Endothelial cell of umbilical vein (primary cell): Measurements from ENCODE around the gene COPZ2. TPM values are rescaled to one million over a fixed set of nuclear protein-coding genes. Genes with fewer than 3 reads are reported as not detected.

ENCODE experiments used
- BruUV-seq: library from RNA; stranded (reverse); fragments of 400-500 nt; replicated peaks from 2 replicates; lab custom pipeline; 2021; lab: Mats Ljungman, UMichigan
- CTCF ChIA-PET: fragments of 300-600, 350-600 bp; sonication (Branson Sonifier 250); formaldehyde crosslinking; loops from one replicate; lab custom pipeline; 2021; ENCODE audit warnings: antibody characterized with exemption, inconsistent platforms; lab: Charles Lee
- POLR2A ChIA-PET: fragments of 300-600, 350-600 bp; sonication (Branson Sonifier 250); formaldehyde crosslinking; loops from one replicate; lab custom pipeline; 2021; ENCODE audit warnings: antibody characterized with exemption, inconsistent platforms; lab: Charles Lee
- DNase-seq: peaks from one replicate; pipeline ENCODE4 v3.0.0-alpha.2; 2011; ENCODE audit warnings: low read depth, low spot score
- FAIRE-seq: peaks from 2 replicates; lab custom pipeline; 2011; peaks lifted over from hg19 to GRCh38; lab: Jason Lieb, UNC
- H2AFZ ChIP-seq: 2 replicates; pipeline ENCODE4 v1.6.0; 2012; ENCODE audit warnings: low read depth, low read length, control low read depth, inconsistent platforms
- H3K27ac ChIP-seq: 2 replicates; pipeline ENCODE4 v1.5.1; 2011; ENCODE audit warnings: low read depth, mild to moderate bottlenecking, control low read depth, low read length, moderate library complexity; ENCODE audit not compliant: insufficient read depth
- H3K27me3 ChIP-seq, 2 experiments: 2 replicates each; pipeline versions ENCODE4 v1.6.0 to v1.6.1; 2011; ENCODE audit warnings: low read length in 2 of 2, mixed read lengths in 1 of 2; ENCODE audit not compliant: control insufficient read depth in 2 of 2, insufficient read depth in 2 of 2
- H3K36me3 ChIP-seq, 2 experiments: 2 replicates in 1 of 2; 3 replicates in 1 of 2; pipeline ENCODE4 v1.5.1; 2011; ENCODE audit warnings: low read length in 2 of 2, mild to moderate bottlenecking in 1 of 2, moderate library complexity in 1 of 2; ENCODE audit not compliant: control insufficient read depth in 2 of 2, insufficient read depth in 2 of 2; ENCODE audit errors: extremely low read depth in 1 of 2
- H3K4me1 ChIP-seq: 3 replicates; pipeline ENCODE4 v1.5.1; 2011; ENCODE audit warnings: mild to moderate bottlenecking, low read length; ENCODE audit not compliant: control insufficient read depth, insufficient read depth; ENCODE audit errors: extremely low read depth
- H3K4me2 ChIP-seq: 2 replicates; pipeline ENCODE4 v1.6.1; 2011; ENCODE audit warnings: low read length, control low read depth, mixed read lengths; ENCODE audit not compliant: insufficient read depth
- H3K4me3 ChIP-seq, 3 experiments: fragments of 200-600 bp in 1 of 3; sonication (generic), shearing (Covaris generic) in 1 of 3; replicated peaks in 1 of 3; 2 replicates each; pipeline ENCODE4 v1.5.1; 2011 to 2016; ENCODE audit warnings: control low read depth in 3 of 3, low read length in 3 of 3, mild to moderate bottlenecking in 2 of 3, inconsistent platforms in 1 of 3, low read depth in 1 of 3, moderate library complexity in 1 of 3; ENCODE audit not compliant: insufficient read depth in 1 of 3
- H3K79me2 ChIP-seq: 2 replicates; pipeline ENCODE4 v1.6.0; 2012; ENCODE audit warnings: low read length, inconsistent platforms; ENCODE audit not compliant: control insufficient read depth, insufficient read depth
- H3K9ac ChIP-seq: replicated peaks from 2 replicates; pipeline ENCODE3; 2011; ENCODE audit warnings: low read length, control low read depth; ENCODE audit not compliant: insufficient read depth; ENCODE audit errors: extremely low read depth
- H3K9me1 ChIP-seq: replicated peaks from 3 replicates; pipeline ENCODE4 v1.6.0; 2011; ENCODE audit warnings: mild to moderate bottlenecking, low read length; ENCODE audit not compliant: control insufficient read depth, insufficient read depth; ENCODE audit errors: extremely low read depth
- H3K9me3 ChIP-seq: replicated peaks from 2 replicates; pipeline ENCODE4 v1.5.1; 2012; ENCODE audit warnings: low read length, inconsistent platforms; ENCODE audit not compliant: control insufficient read depth, insufficient read depth
- H4K20me1 ChIP-seq: replicated peaks from 2 replicates; pipeline ENCODE3; 2011; ENCODE audit warnings: mild to moderate bottlenecking, low read length; ENCODE audit not compliant: control insufficient read depth, insufficient read depth; ENCODE audit errors: extremely low read depth
- EZH2 ChIP-seq: IDR thresholded peaks from 2 replicates; pipeline ENCODE4 v1.6.1; 2012; ENCODE audit warnings: borderline replicate concordance, low read depth, mild to moderate bottlenecking, moderate library complexity, low read length, inconsistent platforms; ENCODE audit not compliant: severe bottlenecking
- FOS ChIP-seq: IDR thresholded peaks from 2 replicates; pipeline ENCODE4 v1.6.1; 2011; ENCODE audit warnings: mild to moderate bottlenecking, low read length, moderate library complexity, borderline replicate concordance; ENCODE audit not compliant: insufficient read depth
- GATA2 ChIP-seq: IDR thresholded peaks from 2 replicates; pipeline ENCODE4 v1.7.0; 2011; ENCODE audit warnings: low read depth, mild to moderate bottlenecking, moderate library complexity, mixed read lengths, low read length; ENCODE audit not compliant: insufficient read length, insufficient read depth
- MYC ChIP-seq: IDR thresholded peaks from one replicate; pipeline ENCODE4 v1.6.1; 2011; ENCODE audit warnings: mild to moderate bottlenecking, low read depth, low read length
- POLR2A ChIP-seq: IDR thresholded peaks from 2 replicates; pipeline ENCODE4 v1.6.1; 2012; ENCODE audit warnings: low read depth, mild to moderate bottlenecking, control low read depth, low read length
- POLR2AphosphoS5 ChIP-seq: IDR thresholded peaks from 2 replicates; pipeline ENCODE4 v1.6.1; 2012; ENCODE audit warnings: low read depth, mild to moderate bottlenecking, control low read depth, low read length, moderate library complexity; ENCODE audit not compliant: insufficient read depth
- dilution Hi-C: fragments of 300-500 bp; cut with MboI; formaldehyde crosslinking; loops from one replicate; pipeline ENCODE4 v1.15.0; 2019; ENCODE audit warnings: low sequenced_read_pairs; ENCODE audit not compliant: extremely low pct_ligation_motif_present
- intact Hi-C: fragments of 100-400 bp; cut with micrococcal nuclease; formaldehyde crosslinking; loops from one replicate; pipeline ENCODE4 v1.10.0; 2022
- polyA plus RNA-seq, 4 experiments: library from polyadenylated mRNA; depleted of rRNA in 3 of 4; stranded (reverse) in 3 of 4; unstranded in 1 of 4; fragments of >200 nt; gene quantifications; 2 replicates each; pipeline versions ENCODE4 v1.2.1 to v1.2.3, GENCODE V29; 2011 to 2012; ENCODE audit warnings: missing spikeins in 1 of 4
- total RNA-seq: library from RNA; stranded (reverse); gene quantifications from 2 replicates; pipeline ENCODE4 v1.2.3, GENCODE V29; 2021
- TF ChIP-seq, protein P1 (sequence below), 2 donors: IDR thresholded peaks; 1 replicate in 1 of 2; 2 replicates in 1 of 2; pipeline ENCODE4 v1.5.1; 2011; ENCODE audit warnings: low read length in 2 of 2, mild to moderate bottlenecking in 2 of 2, moderate library complexity in 2 of 2, control low read depth in 1 of 2, inconsistent platforms in 1 of 2, low read depth in 1 of 2; ENCODE audit not compliant: insufficient read depth in 1 of 2; ENCODE audit errors: extremely low read depth in 1 of 2
- TF ChIP-seq, protein P2 (sequence below): IDR thresholded peaks from 2 replicates; pipeline ENCODE4 v1.6.1; 2011; ENCODE audit not compliant: insufficient read depth, insufficient read length

COPZ2 gene
- total and polyA plus RNA-seq, 2 donors (not counting 3 experiments of a cell fraction or from before 2014, with no cell fraction given) = 16.3 to 28.1 TPM

DNA sequence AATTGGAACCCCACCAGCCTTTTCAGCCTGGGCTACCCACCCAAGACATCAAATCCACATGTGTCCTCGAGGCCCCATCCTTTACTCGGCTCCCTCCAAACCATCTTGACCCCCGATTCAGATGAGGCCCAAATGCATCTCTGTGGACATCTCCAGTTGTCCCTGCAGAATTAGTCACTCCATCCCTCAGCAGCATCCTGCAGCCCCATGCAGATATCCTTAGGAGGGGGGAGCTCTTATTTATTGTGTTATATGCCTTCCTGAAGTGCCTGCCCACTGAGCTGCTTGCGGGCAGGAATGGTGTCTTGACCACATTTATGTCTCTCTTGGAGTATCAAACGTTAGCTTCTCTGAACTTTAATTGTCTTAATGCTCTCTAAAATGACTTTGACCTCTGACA is 51.1 kb downstream of the COPZ2 start:
- Histone ChIP-seq H3K79me2 (no peaks in the 10 kb centered on the region), H3K9me1 (no peaks in the 10 kb centered on the region), H3K9ac (no peak overlapping the region), H3K36me3 (peaks cover 0 to 3% of the 10 kb centered on the region in 2 experiments), H4K20me1 (no peaks in the 10 kb centered on the region), H3K27me3 (no peaks in the 10 kb centered on the region), H3K4me3 (no peak overlapping the region), H3K4me1 (peaks cover 6% of the 10 kb centered on the region), H3K9me3 (no peaks in the 10 kb centered on the region), H3K4me2 (no peak overlapping the region), H2AFZ (no peak overlapping the region), H3K27ac (no peak overlapping the region)
- ChIA-PET POLR2A (no interaction called here), CTCF (interaction anchor here (0.6 to 1.9 kb wide), 6 partner anchors 8 to 40 kb away, joined by 3 to 10 read pairs (median 7); partner anchors contain the start of gene CDK5RAP3)
- DNase-seq (no peak), FAIRE-seq (no peak)
- intact Hi-C loops = no loop called here
- dilution Hi-C loops = no loop called here
- BruUV-seq = no TSS peak
- no peak for TF ChIP-seq FOS
- TF ChIP-seq, protein P1, sequence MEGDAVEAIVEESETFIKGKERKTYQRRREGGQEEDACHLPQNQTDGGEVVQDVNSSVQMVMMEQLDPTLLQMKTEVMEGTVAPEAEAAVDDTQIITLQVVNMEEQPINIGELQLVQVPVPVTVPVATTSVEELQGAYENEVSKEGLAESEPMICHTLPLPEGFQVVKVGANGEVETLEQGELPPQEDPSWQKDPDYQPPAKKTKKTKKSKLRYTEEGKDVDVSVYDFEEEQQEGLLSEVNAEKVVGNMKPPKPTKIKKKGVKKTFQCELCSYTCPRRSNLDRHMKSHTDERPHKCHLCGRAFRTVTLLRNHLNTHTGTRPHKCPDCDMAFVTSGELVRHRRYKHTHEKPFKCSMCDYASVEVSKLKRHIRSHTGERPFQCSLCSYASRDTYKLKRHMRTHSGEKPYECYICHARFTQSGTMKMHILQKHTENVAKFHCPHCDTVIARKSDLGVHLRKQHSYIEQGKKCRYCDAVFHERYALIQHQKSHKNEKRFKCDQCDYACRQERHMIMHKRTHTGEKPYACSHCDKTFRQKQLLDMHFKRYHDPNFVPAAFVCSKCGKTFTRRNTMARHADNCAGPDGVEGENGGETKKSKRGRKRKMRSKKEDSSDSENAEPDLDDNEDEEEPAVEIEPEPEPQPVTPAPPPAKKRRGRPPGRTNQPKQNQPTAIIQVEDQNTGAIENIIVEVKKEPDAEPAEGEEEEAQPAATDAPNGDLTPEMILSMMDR (IDR thresholded peaks at IDR 0.05; ENCODE audit: extremely low read depth in 1 of 2, insufficient read depth in 1 of 2, low read depth in 1 of 2, low read length in 2 of 2) = no peak

DNA sequence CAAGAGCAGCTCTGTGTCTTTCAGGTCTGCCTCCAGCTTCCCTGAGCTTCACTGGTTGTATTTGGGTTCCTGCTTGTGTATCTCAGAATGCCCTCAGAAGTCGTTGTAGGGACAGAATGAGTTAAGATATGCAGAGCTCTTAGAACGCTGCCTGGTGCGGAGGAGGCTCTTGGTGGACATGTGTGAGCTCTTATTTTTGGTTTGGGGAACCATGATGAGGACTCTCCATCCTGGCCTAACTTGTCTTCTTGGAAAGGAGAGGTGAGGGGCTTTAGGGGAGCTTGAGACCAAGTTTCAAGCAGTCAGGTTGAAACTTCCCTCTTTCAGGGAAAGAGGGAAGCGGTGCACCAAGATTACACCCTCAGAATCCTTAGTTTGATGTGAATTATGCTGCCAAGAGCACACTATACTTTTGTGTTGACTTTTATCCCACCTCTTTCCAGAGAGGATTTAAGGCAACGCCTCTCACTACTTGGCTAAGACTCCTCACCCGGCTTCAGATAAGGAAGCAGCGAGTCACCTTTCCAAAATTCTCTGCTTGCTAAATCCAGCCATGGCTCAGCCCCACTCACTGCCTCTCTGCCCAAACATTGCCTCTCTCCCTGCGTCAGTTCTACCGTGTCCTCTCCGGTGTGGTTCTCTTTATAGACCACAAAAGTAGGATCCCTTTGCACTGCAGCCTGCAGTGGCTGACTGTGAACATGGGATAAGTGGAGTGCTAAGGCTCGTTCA is 53.9 kb downstream of the COPZ2 start:
- H3K4me2 ChIP-seq = no peak overlapping the region
- H3K9me3 ChIP-seq = no peaks in the 10 kb centered on the region
- H3K27me3 ChIP-seq = no peaks in the 10 kb centered on the region
- H3K27ac ChIP-seq = no peak overlapping the region
- no TSS peak for BruUV-seq
- H3K79me2 ChIP-seq = no peaks in the 10 kb centered on the region
- H3K9me1 ChIP-seq = no peaks in the 10 kb centered on the region
- FAIRE-seq (no peak), DNase-seq (no peak)
- CTCF ChIA-PET = interaction anchor here (1.0 to 15.7 kb wide), 5 partner anchors 10 to 34 kb away, joined by 4 to 469 read pairs (median 8); partner anchors contain the start of gene CDK5RAP3
- intact Hi-C loops = no loop called here
- peaks cover 0 to 22% of the 10 kb centered on the region in 2 experiments for H3K36me3 ChIP-seq
- dilution Hi-C loops = no loop called here
- H4K20me1 ChIP-seq = no peaks in the 10 kb centered on the region
- H3K4me3 ChIP-seq = no peak overlapping the region
- H2AFZ ChIP-seq = no peak overlapping the region
- H3K9ac ChIP-seq = no peak overlapping the region
- TF ChIP-seq EZH2 = no peak
- TF ChIP-seq, protein P2, sequence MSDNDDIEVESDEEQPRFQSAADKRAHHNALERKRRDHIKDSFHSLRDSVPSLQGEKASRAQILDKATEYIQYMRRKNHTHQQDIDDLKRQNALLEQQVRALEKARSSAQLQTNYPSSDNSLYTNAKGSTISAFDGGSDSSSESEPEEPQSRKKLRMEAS = no peak
- TF ChIP-seq, protein P1 (IDR thresholded peaks at IDR 0.05; ENCODE audit: extremely low read depth in 1 of 2, insufficient read depth in 1 of 2, low read depth in 1 of 2, low read length in 2 of 2) = no peak
- TF ChIP-seq POLR2AphosphoS5 = no peak
- no peak for TF ChIP-seq GATA2
- no peak for TF ChIP-seq MYC
- TF ChIP-seq POLR2A = no peak
- POLR2A ChIA-PET = no interaction called here
- H3K4me1 ChIP-seq = peaks cover 6% of the 10 kb centered on the region
